ENCODE data around the gene PSPH. TPM values are rescaled to one million over a fixed set of nuclear protein-coding genes. Genes with fewer than 3 reads are reported as not detected.
"Not testable (repeated sequence)": the region's sequence is repeated elsewhere in the genome, so short reads cannot be mapped to it uniquely, and the experiment has no call there.

Gene PSPH
- total RNA-seq, result 45.4 and 49.9 TPM in 2 replicates

DNA sequence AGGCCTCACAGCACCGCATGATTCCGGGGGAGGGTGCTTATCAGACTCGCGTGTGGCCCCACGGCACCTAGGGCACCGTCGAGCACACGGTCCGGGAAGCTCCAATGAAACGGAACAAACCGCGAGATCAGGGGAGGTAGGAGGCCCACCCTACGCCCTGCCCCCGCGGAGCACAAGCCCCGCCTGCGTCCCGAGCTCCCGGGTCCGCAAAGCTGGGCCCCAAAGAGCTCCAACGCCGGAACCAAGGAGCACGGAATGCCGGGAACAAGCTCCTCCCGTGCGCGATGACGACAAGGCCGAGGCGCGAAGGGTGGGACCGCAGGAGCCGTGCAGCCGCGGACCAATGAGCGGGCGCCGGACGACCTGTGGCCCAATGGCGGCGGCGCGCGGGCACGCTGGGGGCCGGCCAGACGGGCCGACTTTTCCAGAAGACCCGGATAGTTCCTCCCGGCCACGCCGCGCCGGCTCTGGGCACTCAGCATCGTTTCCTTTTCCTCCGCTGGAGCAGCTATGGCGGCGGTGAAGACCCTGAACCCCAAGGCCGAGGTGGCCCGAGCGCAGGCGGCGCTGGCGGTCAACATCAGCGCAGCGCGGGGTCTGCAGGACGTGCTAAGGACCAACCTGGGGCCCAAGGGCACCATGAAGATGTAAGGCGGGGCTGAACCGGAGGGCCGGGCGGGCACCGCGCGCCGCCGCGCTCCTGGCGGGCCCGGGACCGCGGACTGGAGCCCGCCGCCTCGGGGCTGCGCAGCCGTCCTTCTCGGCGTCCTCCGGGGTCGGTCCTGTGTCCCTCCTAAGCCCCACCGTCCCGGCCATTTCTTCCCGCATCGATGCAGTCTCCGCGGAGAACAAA is at the start of gene PSPH, which contains the start of gene CCT6A:
Gene PSPH, minus strand, starts transcription at position 106 of the 853 bp plus-strand sequence. CDS start 30,232 bp downstream, outside the sequence.
Gene CCT6A, plus strand, starts transcription at position 427 of the 853 bp plus-strand sequence. Its CDS starts 84 bp downstream, at position 511.
- Histone ChIP-seq H2AFZ (ENCODE audit: low read length) (peak within 1 kb of the TSS; percentile 93), H3K79me2 (ENCODE audit: insufficient read depth, low read length) (peaks cover 54% of the 10 kb centered on the region), H3K4me1 (ENCODE audit: insufficient read depth, low read length) (peaks cover 38% of the 10 kb centered on the region), H3K4me2 (ENCODE audit: insufficient read depth, low read length) (peak within 1 kb of the TSS; percentile 97), H3K4me3 (ENCODE audit: insufficient read depth, low read length) (peak within 1 kb of the TSS; percentile 90), H3K36me3 (ENCODE audit: insufficient read depth, low read length) (peaks cover 37% of the 10 kb centered on the region), H4K20me1 (ENCODE audit: insufficient read depth, low read length) (peaks cover 7% of the 10 kb centered on the region), H3K27ac (ENCODE audit: low read depth, low read length) (peak within 1 kb of the TSS; percentile 94), H3K27me3 (ENCODE audit: insufficient read depth, low read length) (no peaks in the 10 kb centered on the region), H3K9me3 (ENCODE audit: low read depth, low read length) (no peaks in the 10 kb centered on the region)
- DNase-seq (ENCODE audit: insufficient read length, low spot score, missing footprints), result peak; percentile 99
- TF ChIP-seq, protein P1, sequence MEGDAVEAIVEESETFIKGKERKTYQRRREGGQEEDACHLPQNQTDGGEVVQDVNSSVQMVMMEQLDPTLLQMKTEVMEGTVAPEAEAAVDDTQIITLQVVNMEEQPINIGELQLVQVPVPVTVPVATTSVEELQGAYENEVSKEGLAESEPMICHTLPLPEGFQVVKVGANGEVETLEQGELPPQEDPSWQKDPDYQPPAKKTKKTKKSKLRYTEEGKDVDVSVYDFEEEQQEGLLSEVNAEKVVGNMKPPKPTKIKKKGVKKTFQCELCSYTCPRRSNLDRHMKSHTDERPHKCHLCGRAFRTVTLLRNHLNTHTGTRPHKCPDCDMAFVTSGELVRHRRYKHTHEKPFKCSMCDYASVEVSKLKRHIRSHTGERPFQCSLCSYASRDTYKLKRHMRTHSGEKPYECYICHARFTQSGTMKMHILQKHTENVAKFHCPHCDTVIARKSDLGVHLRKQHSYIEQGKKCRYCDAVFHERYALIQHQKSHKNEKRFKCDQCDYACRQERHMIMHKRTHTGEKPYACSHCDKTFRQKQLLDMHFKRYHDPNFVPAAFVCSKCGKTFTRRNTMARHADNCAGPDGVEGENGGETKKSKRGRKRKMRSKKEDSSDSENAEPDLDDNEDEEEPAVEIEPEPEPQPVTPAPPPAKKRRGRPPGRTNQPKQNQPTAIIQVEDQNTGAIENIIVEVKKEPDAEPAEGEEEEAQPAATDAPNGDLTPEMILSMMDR (IDR thresholded peaks at IDR 0.05; ENCODE audit: extremely low read depth, low read depth, low read length), result no peak

DNA sequence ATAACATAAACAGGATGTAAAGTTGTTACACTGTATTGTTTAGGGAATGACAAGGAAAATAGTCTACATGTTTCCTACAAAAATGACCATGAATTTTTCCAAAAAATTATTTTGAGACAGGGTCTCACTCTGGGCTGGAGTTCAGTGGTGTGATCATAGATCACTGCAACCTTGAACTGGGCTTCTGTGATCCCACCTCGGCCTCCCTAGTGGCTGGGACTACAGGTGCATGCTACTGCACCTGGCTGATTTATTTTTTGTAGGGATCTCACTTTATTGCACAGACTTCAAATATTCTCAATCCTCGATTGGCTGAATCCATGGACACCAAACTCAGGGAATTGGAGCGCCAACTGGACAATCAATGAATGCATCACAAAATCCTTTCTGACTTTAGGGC is 48.4 kb upstream of the PSPH start:
- TF ChIP-seq, protein P1 (IDR thresholded peaks at IDR 0.05; ENCODE audit: extremely low read depth, low read depth, low read length), result no peak
- Histone ChIP-seq H3K4me3 (ENCODE audit: insufficient read depth, low read length) (no peak overlapping the region), H3K27me3 (ENCODE audit: insufficient read depth, low read length) (no peaks in the 10 kb centered on the region), H3K4me1 (ENCODE audit: insufficient read depth, low read length) (peaks cover 5% of the 10 kb centered on the region), H3K79me2 (ENCODE audit: insufficient read depth, low read length) (peaks cover 16% of the 10 kb centered on the region), H3K4me2 (ENCODE audit: insufficient read depth, low read length) (no peak overlapping the region), H2AFZ (ENCODE audit: low read length) (no peak overlapping the region), H3K36me3 (ENCODE audit: insufficient read depth, low read length) (peaks cover 50% of the 10 kb centered on the region), H3K9me3 (ENCODE audit: low read depth, low read length) (no peaks in the 10 kb centered on the region), H4K20me1 (ENCODE audit: insufficient read depth, low read length) (peaks cover 5% of the 10 kb centered on the region), H3K27ac (ENCODE audit: low read depth, low read length) (no peak overlapping the region)
- no peak for DNase-seq (ENCODE audit: insufficient read length, low spot score, missing footprints)

DNA sequence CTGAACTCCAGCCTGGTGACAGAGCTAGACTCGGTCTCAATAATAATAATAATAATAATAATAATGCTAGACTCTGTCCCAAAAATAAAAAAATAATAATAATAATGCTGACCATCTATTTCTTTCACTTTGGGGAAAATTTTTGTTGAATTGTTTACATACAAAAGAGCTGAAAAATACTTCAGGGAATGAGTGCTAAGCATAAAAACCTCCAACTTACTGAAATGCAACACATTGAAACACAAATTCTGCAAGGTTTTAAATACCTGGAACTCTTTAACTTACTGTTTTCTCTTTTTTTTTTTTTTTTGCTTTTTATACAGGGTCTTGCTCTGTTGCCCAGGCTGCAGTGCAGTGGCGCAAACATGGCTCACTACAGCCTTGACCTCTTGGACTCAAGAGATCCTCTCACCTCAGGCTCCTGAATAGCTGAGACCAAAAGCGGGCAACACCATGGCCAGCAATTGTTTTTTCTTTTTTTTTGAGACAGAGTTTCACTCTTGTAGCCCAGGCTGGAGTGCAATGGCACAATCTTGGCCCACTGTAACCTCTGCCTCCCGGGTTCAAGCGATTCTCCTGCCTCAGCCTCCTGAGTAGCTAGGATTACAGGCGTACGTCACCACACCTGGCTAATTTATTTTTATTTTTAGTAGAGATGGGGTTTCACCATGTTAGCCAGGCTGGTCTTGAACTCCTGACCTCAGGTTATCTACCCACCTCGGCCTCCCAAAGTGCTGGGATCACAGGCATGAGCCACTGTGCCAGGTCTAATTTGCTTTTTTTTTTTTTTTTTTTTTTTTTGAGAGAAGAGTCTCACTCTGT is 47.2 kb upstream of the PSPH start:
- not testable (repeated sequence) for H3K4me1 ChIP-seq (ENCODE audit: insufficient read depth, low read length); H2AFZ ChIP-seq (ENCODE audit: low read length); H3K27ac ChIP-seq (ENCODE audit: low read depth, low read length); H3K27me3 ChIP-seq (ENCODE audit: insufficient read depth, low read length); H3K4me3 ChIP-seq (ENCODE audit: insufficient read depth, low read length); H3K9me3 ChIP-seq (ENCODE audit: low read depth, low read length); H3K79me2 ChIP-seq (ENCODE audit: insufficient read depth, low read length); DNase-seq (ENCODE audit: insufficient read length, low spot score, missing footprints); H4K20me1 ChIP-seq (ENCODE audit: insufficient read depth, low read length); H3K4me2 ChIP-seq (ENCODE audit: insufficient read depth, low read length)
- H3K36me3 ChIP-seq (ENCODE audit: insufficient read depth, low read length), result peaks cover 40% of the 10 kb centered on the region

DNA sequence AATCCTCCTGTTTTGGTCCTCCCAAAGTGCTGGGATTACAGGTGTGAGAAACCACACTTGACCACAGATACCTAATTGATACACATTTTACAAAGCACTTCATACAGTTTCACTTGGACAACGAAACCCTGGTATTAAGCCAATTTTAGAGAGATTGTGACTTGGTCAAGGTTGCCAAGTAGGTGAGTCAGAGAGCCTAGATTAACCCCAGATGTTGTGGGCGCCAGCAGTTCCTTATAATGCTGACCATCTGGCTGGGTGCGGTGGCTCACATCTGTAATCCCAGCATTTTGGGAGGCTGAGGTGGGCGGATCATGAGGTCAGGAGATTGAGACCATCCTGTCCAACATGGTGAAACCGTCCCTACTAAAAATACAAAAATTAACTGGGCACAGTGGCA is 46.5 kb upstream of the PSPH start:
- H2AFZ ChIP-seq (ENCODE audit: low read length), result no peak overlapping the region
- no peaks in the 10 kb centered on the region for H3K9me3 ChIP-seq (ENCODE audit: low read depth, low read length)
- H3K36me3 ChIP-seq (ENCODE audit: insufficient read depth, low read length), result peaks cover 33% of the 10 kb centered on the region
- no peak for DNase-seq (ENCODE audit: insufficient read length, low spot score, missing footprints)
- no peak overlapping the region for H3K4me3 ChIP-seq (ENCODE audit: insufficient read depth, low read length)
- no peaks in the 10 kb centered on the region for H3K27me3 ChIP-seq (ENCODE audit: insufficient read depth, low read length)
- no peak overlapping the region for H3K27ac ChIP-seq (ENCODE audit: low read depth, low read length)
- H3K79me2 ChIP-seq (ENCODE audit: insufficient read depth, low read length), result peaks cover under 1% of the 10 kb centered on the region
- H3K4me2 ChIP-seq (ENCODE audit: insufficient read depth, low read length), result no peak overlapping the region
- no peaks in the 10 kb centered on the region for H4K20me1 ChIP-seq (ENCODE audit: insufficient read depth, low read length)
- TF ChIP-seq, protein P1 (IDR thresholded peaks at IDR 0.05; ENCODE audit: extremely low read depth, low read depth, low read length), result no peak
- H3K4me1 ChIP-seq (ENCODE audit: insufficient read depth, low read length), result peaks cover 9% of the 10 kb centered on the region
